Measurements from ENCODE around the gene NOP10.
A peak's percentile ranks its signal among the peaks of the same experiment; 100 is the strongest.

The NOP10 gene

GRCh38 chr15:34366271-34367065 lies 23.5 kb upstream of the NOP10 start:
- no peaks in the 10 kb centered on the region for H3K36me3 ChIP-seq (ENCODE audit: insufficient read depth, low read length)
- H3K79me2 ChIP-seq (ENCODE audit: insufficient read depth, low read length), result peaks cover 43% of the 10 kb centered on the region
- TF ChIP-seq CTCF (conservative IDR thresholded peaks at IDR 0.05; ENCODE audit: low read length) (no peak), EZH2phosphoT487 (IDR thresholded peaks at IDR 0.05; ENCODE audit: borderline replicate concordance) (no peak)
- H3K9me3 ChIP-seq (ENCODE audit: insufficient read depth, low read depth, low read length), result no peaks in the 10 kb centered on the region
- peaks cover 36% of the 10 kb centered on the region for H3K4me1 ChIP-seq (ENCODE audit: insufficient read depth, low read length, poor library complexity, severe bottlenecking)
- peaks cover 16% of the 10 kb centered on the region for H4K20me1 ChIP-seq (ENCODE audit: insufficient read depth, low read length, poor library complexity, severe bottlenecking)
- no peaks in the 10 kb centered on the region for H3K27me3 ChIP-seq (ENCODE audit: insufficient read depth, low read length, poor library complexity, severe bottlenecking)
- H3K4me3 ChIP-seq (ENCODE audit: low read length, poor library complexity, severe bottlenecking), result peak overlapping the region; percentile 92
- H3F3A ChIP-seq (ENCODE audit: low read depth), result no peaks in the 10 kb centered on the region
- H2AFZ ChIP-seq (ENCODE audit: low read length), result peak overlapping the region; percentile 92
- H3K9me2 ChIP-seq (replicated peaks; ENCODE audit: low read depth, low read length), result no peaks in the 10 kb centered on the region
- peak overlapping the region; percentile 93 for H3K9ac ChIP-seq (ENCODE audit: low read depth, low read length, poor library complexity, severe bottlenecking)
- H3K4me2 ChIP-seq (ENCODE audit: low read depth, low read length, poor library complexity, severe bottlenecking), result peak overlapping the region; percentile 86

- TF ChIP-seq CTCF (conservative IDR thresholded peaks at IDR 0.05; ENCODE audit: low read length) (no peak), EZH2phosphoT487 (IDR thresholded peaks at IDR 0.05; ENCODE audit: borderline replicate concordance) (no peak)
- Histone ChIP-seq H4K20me1 (ENCODE audit: insufficient read depth, low read length, poor library complexity, severe bottlenecking) (peaks cover 16% of the 10 kb centered on the region), H3F3A (ENCODE audit: low read depth) (no peaks in the 10 kb centered on the region), H3K79me2 (ENCODE audit: insufficient read depth, low read length) (peaks cover 43% of the 10 kb centered on the region), H3K4me3 (ENCODE audit: low read length, poor library complexity, severe bottlenecking) (peak overlapping the region; percentile 92), H3K4me1 (ENCODE audit: insufficient read depth, low read length, poor library complexity, severe bottlenecking) (peaks cover 36% of the 10 kb centered on the region), H2AFZ (ENCODE audit: low read length) (0 out of 2 replicates have a peak overlapping the region, but pooled peaks have one; percentile 92), H3K9me2 (replicated peaks; ENCODE audit: low read depth, low read length) (no peaks in the 10 kb centered on the region), H3K36me3 (ENCODE audit: insufficient read depth, low read length) (peaks cover 5% of the 10 kb centered on the region; the same call in 1 of the 2 replicates), H3K4me2 (ENCODE audit: low read depth, low read length, poor library complexity, severe bottlenecking) (peak overlapping the region; percentile 86), H3K9me3 (ENCODE audit: insufficient read depth, low read depth, low read length) (no peaks in the 10 kb centered on the region), H3K27me3 (ENCODE audit: insufficient read depth, low read length, poor library complexity, severe bottlenecking) (no peaks in the 10 kb centered on the region), H3K9ac (ENCODE audit: low read depth, low read length, poor library complexity, severe bottlenecking) (peak overlapping the region; percentile 93)
Observed at GRCh38 chr15:34365836-34366235, 22.9 kb upstream of the NOP10 start.

- no peaks in the 10 kb centered on the region for H3K9me3 ChIP-seq (ENCODE audit: insufficient read depth, low read depth, low read length)
- H3K27me3 ChIP-seq (ENCODE audit: insufficient read depth, low read length, poor library complexity, severe bottlenecking), result no peaks in the 10 kb centered on the region
- H4K20me1 ChIP-seq (ENCODE audit: insufficient read depth, low read length, poor library complexity, severe bottlenecking), result peaks cover 16% of the 10 kb centered on the region
- H3F3A ChIP-seq (ENCODE audit: low read depth), result no peaks in the 10 kb centered on the region
- H3K4me2 ChIP-seq (ENCODE audit: low read depth, low read length, poor library complexity, severe bottlenecking), result peak overlapping the region; percentile 86
- peaks cover 43% of the 10 kb centered on the region for H3K79me2 ChIP-seq (ENCODE audit: insufficient read depth, low read length)
- TF ChIP-seq CTCF (conservative IDR thresholded peaks at IDR 0.05; ENCODE audit: low read length), result no peak
- no peak for TF ChIP-seq EZH2phosphoT487 (IDR thresholded peaks at IDR 0.05; ENCODE audit: borderline replicate concordance)
- peak overlapping the region; percentile 93 for H3K9ac ChIP-seq (ENCODE audit: low read depth, low read length, poor library complexity, severe bottlenecking)
- H3K4me1 ChIP-seq (ENCODE audit: insufficient read depth, low read length, poor library complexity, severe bottlenecking), result peaks cover 36% of the 10 kb centered on the region
- H3K4me3 ChIP-seq (ENCODE audit: low read length, poor library complexity, severe bottlenecking), result peak overlapping the region; percentile 92
- H3K9me2 ChIP-seq (replicated peaks; ENCODE audit: low read depth, low read length), result no peaks in the 10 kb centered on the region
- H2AFZ ChIP-seq (ENCODE audit: low read length), result no peak overlapping the region
- peaks cover 11% of the 10 kb centered on the region; the same call in 1 of the 2 replicates for H3K36me3 ChIP-seq (ENCODE audit: insufficient read depth, low read length)
Observed at GRCh38 chr15:34365091-34365825, 22.3 kb upstream of the NOP10 start.
